ENCODE measurements around the gene PACSIN3.

DNA sequence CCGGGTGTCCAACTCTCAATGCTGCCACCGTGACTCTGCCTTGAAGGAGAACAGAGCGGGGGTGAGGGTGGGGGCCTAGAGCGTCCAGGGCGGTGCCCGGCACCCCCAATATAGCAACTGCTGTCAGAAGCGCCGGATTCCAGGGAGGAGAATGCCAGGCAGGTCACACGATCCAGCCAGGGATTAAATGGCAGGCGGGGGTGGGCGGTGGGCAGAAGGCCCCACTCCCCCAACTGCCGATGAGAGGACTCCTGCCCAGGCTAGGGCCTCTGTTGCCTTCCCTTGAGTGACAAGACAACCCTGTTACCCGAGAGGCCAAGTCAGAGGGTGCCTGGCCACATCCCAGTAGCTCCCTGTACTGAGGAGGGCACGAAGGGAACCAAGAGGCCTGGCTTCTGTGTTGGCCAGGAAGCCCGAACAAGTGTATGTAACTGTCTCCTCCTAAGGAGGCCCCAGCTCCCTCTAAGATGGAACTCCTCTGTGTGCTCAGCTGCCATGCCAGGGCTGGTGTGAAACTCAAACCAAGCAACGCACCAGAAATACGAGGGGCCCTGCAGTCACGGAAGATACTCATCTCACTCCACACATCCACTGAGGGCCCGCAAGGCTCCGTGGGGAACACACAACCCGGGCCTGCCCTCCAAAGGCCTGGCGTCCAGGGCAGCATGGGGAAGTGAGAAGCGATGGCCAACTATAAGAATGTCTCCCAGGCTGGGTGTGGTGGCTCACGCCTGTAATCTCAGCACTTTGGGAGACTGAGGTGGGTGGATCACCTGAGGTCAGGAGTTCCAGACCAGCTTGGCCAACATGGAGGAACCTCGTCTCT lies 3.0 kb downstream of the PACSIN3 start:
- TF ChIP-seq, protein P1, sequence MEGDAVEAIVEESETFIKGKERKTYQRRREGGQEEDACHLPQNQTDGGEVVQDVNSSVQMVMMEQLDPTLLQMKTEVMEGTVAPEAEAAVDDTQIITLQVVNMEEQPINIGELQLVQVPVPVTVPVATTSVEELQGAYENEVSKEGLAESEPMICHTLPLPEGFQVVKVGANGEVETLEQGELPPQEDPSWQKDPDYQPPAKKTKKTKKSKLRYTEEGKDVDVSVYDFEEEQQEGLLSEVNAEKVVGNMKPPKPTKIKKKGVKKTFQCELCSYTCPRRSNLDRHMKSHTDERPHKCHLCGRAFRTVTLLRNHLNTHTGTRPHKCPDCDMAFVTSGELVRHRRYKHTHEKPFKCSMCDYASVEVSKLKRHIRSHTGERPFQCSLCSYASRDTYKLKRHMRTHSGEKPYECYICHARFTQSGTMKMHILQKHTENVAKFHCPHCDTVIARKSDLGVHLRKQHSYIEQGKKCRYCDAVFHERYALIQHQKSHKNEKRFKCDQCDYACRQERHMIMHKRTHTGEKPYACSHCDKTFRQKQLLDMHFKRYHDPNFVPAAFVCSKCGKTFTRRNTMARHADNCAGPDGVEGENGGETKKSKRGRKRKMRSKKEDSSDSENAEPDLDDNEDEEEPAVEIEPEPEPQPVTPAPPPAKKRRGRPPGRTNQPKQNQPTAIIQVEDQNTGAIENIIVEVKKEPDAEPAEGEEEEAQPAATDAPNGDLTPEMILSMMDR (IDR thresholded peaks at IDR 0.05; ENCODE audit: low read depth, low read length): no peak
- no peak for TF ChIP-seq EZH2phosphoT487 (IDR thresholded peaks at IDR 0.05; ENCODE audit: low read depth)

All from OCI-LY3 (cell line).